HCT116 (cell line): ENCODE results near the gene P4HA2. TPM values are rescaled to one million over a fixed set of nuclear protein-coding genes. Genes with fewer than 3 reads are reported as not detected.

Experiments used
- ATAC-seq: fragments of 200-7000 bp; cut with Tn5 transposase; 2 replicates; pipeline ENCODE4 v1.9.1; 2020; ENCODE audit warnings: mild to moderate bottlenecking, moderate library complexity
- BruUV-seq: library from RNA; stranded (reverse); fragments of 400-500 nt; replicated peaks from 2 replicates; lab custom pipeline; 2021; lab: Mats Ljungman, UMichigan
- CTCF ChIA-PET: fragments of 300-600 bp; sonication (Branson Sonifier 250); formaldehyde crosslinking; loops from one replicate; lab custom pipeline; 2021; ENCODE audit warnings: antibody characterized with exemption; lab: Charles Lee
- POLR2A ChIA-PET: fragments of 300-600, 350-600 bp; sonication (Branson Sonifier 250); formaldehyde crosslinking; loops from one replicate; lab custom pipeline; 2021; ENCODE audit warnings: antibody characterized with exemption; lab: Charles Lee
- RAD21 ChIA-PET, 2 experiments: fragments of 300-600 bp; sonication (Branson Sonifier 250); formaldehyde crosslinking; loops; one replicate each; lab custom pipeline; 2023; ENCODE audit warnings: low total read pairs in 2 of 2; ENCODE audit not compliant: uncharacterized antibody in 2 of 2, unreplicated experiment in 2 of 2, low non-redundant PET in 1 of 2; lab: Charles Lee
- DNase-seq: peaks from one replicate; pipeline ENCODE4 v3.0.0-alpha.2; 2010; ENCODE audit warnings: low read depth, low spot score
- H2AFZ ChIP-seq: fragments of 200-600 bp; shearing (Covaris generic), sonication (generic); 2 replicates; pipeline ENCODE4 v1.6.1; 2017; ENCODE audit warnings: low read depth, mixed run types, mixed read lengths, antibody characterized with exemption, low read length; ENCODE audit not compliant: poor library complexity, severe bottlenecking
- H3K27ac ChIP-seq: 2 replicates; pipeline ENCODE4 v1.5.1; 2012; ENCODE audit warnings: low read depth, low read length
- H3K27me3 ChIP-seq: fragments of 200-600 bp; sonication (generic); 2 replicates; pipeline ENCODE4 v1.6.1; 2016; ENCODE audit warnings: mixed run types, low read length, mixed read lengths; ENCODE audit not compliant: insufficient read depth
- H3K36me3 ChIP-seq, 2 experiments: fragments of 200-500 bp in 1 of 2; fragments of 200-600 bp in 1 of 2; sonication (Bioruptor generic) in 1 of 2; sonication (generic) in 1 of 2; 2 replicates each; pipeline versions ENCODE4 v1.5.1 to v1.6.1; 2014 to 2016; ENCODE audit warnings: low read length in 2 of 2, inconsistent platforms in 1 of 2, mixed read lengths in 1 of 2, mixed run types in 1 of 2; ENCODE audit not compliant: insufficient read depth in 2 of 2, control insufficient read depth in 1 of 2
- H3K4me1 ChIP-seq, 2 experiments: fragments of 200-600 bp in 1 of 2; sonication (generic) in 1 of 2; 2 replicates each; pipeline versions ENCODE4 v1.5.1 to v1.6.1; 2012 to 2017; ENCODE audit warnings: low read length in 2 of 2, inconsistent platforms in 1 of 2, mild to moderate bottlenecking in 1 of 2, mixed read lengths in 1 of 2, mixed run types in 1 of 2, moderate library complexity in 1 of 2; ENCODE audit not compliant: insufficient read depth in 2 of 2, control insufficient read depth in 1 of 2
- H3K4me2 ChIP-seq: fragments of 200-600 bp; sonication (generic); 2 replicates; pipeline ENCODE4 v1.6.1; 2017; ENCODE audit warnings: mixed run types, low read length, mixed read lengths
- H3K4me3 ChIP-seq, 2 experiments: fragments of 200-600 bp in 1 of 2; sonication (generic) in 1 of 2; replicated peaks in 1 of 2; 2 replicates each; pipeline ENCODE4 v1.5.1; 2011 to 2016; ENCODE audit warnings: low read length in 2 of 2, control low read depth in 1 of 2, low read depth in 1 of 2, mild to moderate bottlenecking in 1 of 2, mixed read lengths in 1 of 2, mixed run types in 1 of 2
- H3K79me2 ChIP-seq: fragments of 200-600 bp; sonication (generic); 2 replicates; pipeline ENCODE4 v1.6.1; 2017; ENCODE audit warnings: mild to moderate bottlenecking, mixed run types, low read length, moderate library complexity, mixed read lengths; ENCODE audit not compliant: insufficient read depth
- H3K9ac ChIP-seq: fragments of 200-600 bp; sonication (generic); 2 replicates; pipeline ENCODE4 v1.6.1; 2016; ENCODE audit warnings: low read length, mixed read lengths
- H3K9me2 ChIP-seq: fragments of 200-600 bp; sonication (generic), shearing (Covaris generic); 2 replicates; pipeline ENCODE4 v1.6.1; 2017; ENCODE audit warnings: mixed run types, mild to moderate bottlenecking, moderate library complexity; ENCODE audit not compliant: insufficient read depth
- H3K9me3 ChIP-seq, 2 experiments: fragments of 200-500 bp in 1 of 2; fragments of 200-600 bp in 1 of 2; sonication (Bioruptor generic) in 1 of 2; sonication (generic) in 1 of 2; 2 replicates each; pipeline ENCODE4 v1.6.1; 2014 to 2017; ENCODE audit warnings: low read length in 2 of 2, mixed read lengths in 2 of 2, inconsistent platforms in 1 of 2, low read depth in 1 of 2, mild to moderate bottlenecking in 1 of 2, mixed run types in 1 of 2, moderate library complexity in 1 of 2; ENCODE audit not compliant: control insufficient read depth in 1 of 2, insufficient read depth in 1 of 2
- H4K20me1 ChIP-seq: fragments of 200-600 bp; sonication (generic), shearing (Covaris generic); 2 replicates; pipeline ENCODE4 v1.6.1; 2017; ENCODE audit warnings: mixed run types, mild to moderate bottlenecking, moderate library complexity; ENCODE audit not compliant: insufficient read depth
- CBX3 ChIP-seq: IDR thresholded peaks from 2 replicates; pipeline ENCODE4 v1.6.1; 2012; ENCODE audit warnings: low read depth
- CEBPB ChIP-seq: IDR thresholded peaks from 2 replicates; pipeline ENCODE4 v1.6.1; 2012; ENCODE audit warnings: low read depth
- EZH2 ChIP-seq: fragments of 200-600 bp; sonication (generic); IDR thresholded peaks from 2 replicates; pipeline ENCODE4 v1.6.1; 2017; ENCODE audit warnings: antibody characterized with exemption, mixed run types
- EZH2phosphoT487 ChIP-seq: fragments of 200-600 bp; IDR thresholded peaks from 2 replicates; pipeline ENCODE4 v1.6.1; 2018; ENCODE audit warnings: antibody characterized with exemption, borderline replicate concordance
- JUND ChIP-seq: IDR thresholded peaks from 2 replicates; pipeline ENCODE4 v1.6.1; 2012
- POLR2AphosphoS5 ChIP-seq: IDR thresholded peaks from 2 replicates; pipeline ENCODE4 v1.6.1; 2011; ENCODE audit warnings: mild to moderate bottlenecking, low read depth, low read length, moderate library complexity
- RAD21 ChIP-seq: IDR thresholded peaks from 2 replicates; pipeline ENCODE4 v1.6.1; 2012; ENCODE audit warnings: low read depth, mild to moderate bottlenecking
- SIN3A ChIP-seq: IDR thresholded peaks from 2 replicates; pipeline ENCODE4 v1.6.1; 2012; ENCODE audit warnings: low read depth
- SRF ChIP-seq: IDR thresholded peaks from 2 replicates; pipeline ENCODE4 v1.6.1; 2012; ENCODE audit warnings: low read depth
- ZFX ChIP-seq: fragments of 450-650 bp; IDR thresholded peaks from 2 replicates; pipeline ENCODE4 v1.6.1; 2017
- ZNF274 ChIP-seq: fragments of 200-500 bp; sonication (Bioruptor generic); IDR thresholded peaks from 2 replicates; pipeline ENCODE4 v1.6.1; 2014; ENCODE audit warnings: mild to moderate bottlenecking, low read depth, low read length, inconsistent platforms
- intact Hi-C: fragments of 100-400 bp; cut with micrococcal nuclease; formaldehyde crosslinking; loops from 2 replicates; pipeline ENCODE4 v1.10.0; 2022
- total RNA-seq: library from RNA; stranded (reverse); gene quantifications from one replicate; pipeline ENCODE4 v1.2.1, GENCODE V29; 2021; ENCODE audit not compliant: unreplicated experiment
- TF ChIP-seq, protein P1 (sequence below), 3 experiments: fragments of 200-600 bp in 1 of 3; sonication (generic) in 1 of 3; IDR thresholded peaks in 2 of 3; conservative IDR thresholded peaks in 1 of 3; 2 replicates each; pipeline ENCODE4 v1.5.1; 2012 to 2017; ENCODE audit warnings: low read depth in 2 of 3, low read length in 2 of 3, antibody characterized with exemption in 1 of 3, borderline replicate concordance in 1 of 3, control low read depth in 1 of 3, mild to moderate bottlenecking in 1 of 3, mixed read lengths in 1 of 3, mixed run types in 1 of 3, moderate library complexity in 1 of 3; ENCODE audit not compliant: insufficient read depth in 1 of 3
- TF ChIP-seq, protein P2 (sequence below): IDR thresholded peaks from 2 replicates; pipeline ENCODE4 v1.6.1; 2012; ENCODE audit warnings: low read depth
- TF ChIP-seq, protein P3 (sequence below): IDR thresholded peaks from 2 replicates; pipeline ENCODE4 v1.6.1; 2011; ENCODE audit warnings: mild to moderate bottlenecking, low read length, moderate library complexity; ENCODE audit not compliant: insufficient replicate concordance; ENCODE audit errors: extremely low read depth
- TF ChIP-seq, protein P4 (sequence below): IDR thresholded peaks from 2 replicates; pipeline ENCODE4 v1.6.1; 2012

The P4HA2 gene
- total RNA-seq, 1 experiment from 2014 or later, result 29.0 TPM

DNA sequence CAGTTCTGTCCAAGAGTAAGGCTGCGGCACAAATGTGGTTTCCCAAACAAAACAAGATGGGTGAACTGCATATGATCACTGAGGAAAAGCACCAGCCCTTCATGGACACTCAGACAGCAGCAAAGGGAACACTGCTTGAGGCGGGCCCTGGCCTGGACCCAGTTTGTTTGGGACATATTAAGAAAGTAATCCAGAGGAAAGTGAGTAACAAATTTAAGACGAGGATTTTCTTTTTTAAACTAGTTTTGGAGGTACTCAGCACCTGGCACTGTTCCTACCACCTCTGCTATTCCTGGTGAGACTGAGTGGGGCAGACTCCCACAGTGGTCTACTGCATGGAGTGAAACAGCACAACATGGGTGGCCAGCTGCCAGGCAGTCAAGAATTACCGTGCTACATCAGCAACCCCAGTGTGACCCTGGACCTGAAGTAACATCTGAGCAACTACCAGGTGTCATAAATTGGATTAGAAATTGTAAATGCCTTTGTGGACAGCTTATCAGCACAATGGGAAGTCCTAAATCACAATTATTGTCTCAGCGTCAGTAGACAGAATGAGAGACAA lies 28.5 kb downstream of the P4HA2 start:
- Histone ChIP-seq H3K27me3 (no peaks in the 10 kb centered on the region), H4K20me1 (no peaks in the 10 kb centered on the region), H3K27ac (no peak overlapping the region), H3K4me1 (no peaks in the 10 kb centered on the region), H3K9me3 (no peaks in the 10 kb centered on the region), H3K9ac (no peak overlapping the region), H3K4me3 (no peak overlapping the region), H2AFZ (no peak overlapping the region)
- no peak for ATAC-seq
- BruUV-seq, result no TSS peak
- POLR2A ChIA-PET, result no interaction called here
- intact Hi-C loops, result no loop called here
- TF ChIP-seq ZNF274 (no peak), JUND (no peak), ZFX (no peak), SIN3A (no peak), EZH2 (no peak), POLR2AphosphoS5 (no peak), SRF (no peak), RAD21 (no peak), CEBPB (no peak), CBX3 (no peak), EZH2phosphoT487 (no peak)
- TF ChIP-seq, protein P1, sequence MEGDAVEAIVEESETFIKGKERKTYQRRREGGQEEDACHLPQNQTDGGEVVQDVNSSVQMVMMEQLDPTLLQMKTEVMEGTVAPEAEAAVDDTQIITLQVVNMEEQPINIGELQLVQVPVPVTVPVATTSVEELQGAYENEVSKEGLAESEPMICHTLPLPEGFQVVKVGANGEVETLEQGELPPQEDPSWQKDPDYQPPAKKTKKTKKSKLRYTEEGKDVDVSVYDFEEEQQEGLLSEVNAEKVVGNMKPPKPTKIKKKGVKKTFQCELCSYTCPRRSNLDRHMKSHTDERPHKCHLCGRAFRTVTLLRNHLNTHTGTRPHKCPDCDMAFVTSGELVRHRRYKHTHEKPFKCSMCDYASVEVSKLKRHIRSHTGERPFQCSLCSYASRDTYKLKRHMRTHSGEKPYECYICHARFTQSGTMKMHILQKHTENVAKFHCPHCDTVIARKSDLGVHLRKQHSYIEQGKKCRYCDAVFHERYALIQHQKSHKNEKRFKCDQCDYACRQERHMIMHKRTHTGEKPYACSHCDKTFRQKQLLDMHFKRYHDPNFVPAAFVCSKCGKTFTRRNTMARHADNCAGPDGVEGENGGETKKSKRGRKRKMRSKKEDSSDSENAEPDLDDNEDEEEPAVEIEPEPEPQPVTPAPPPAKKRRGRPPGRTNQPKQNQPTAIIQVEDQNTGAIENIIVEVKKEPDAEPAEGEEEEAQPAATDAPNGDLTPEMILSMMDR (IDR thresholded peaks at IDR 0.05 in 2 of 3, conservative IDR thresholded peaks at IDR 0.05 in 1 of 3; ENCODE audit: borderline replicate concordance in 1 of 3, insufficient read depth in 1 of 3, low read depth in 2 of 3, low read length in 2 of 3), result no peak
- TF ChIP-seq, protein P2, sequence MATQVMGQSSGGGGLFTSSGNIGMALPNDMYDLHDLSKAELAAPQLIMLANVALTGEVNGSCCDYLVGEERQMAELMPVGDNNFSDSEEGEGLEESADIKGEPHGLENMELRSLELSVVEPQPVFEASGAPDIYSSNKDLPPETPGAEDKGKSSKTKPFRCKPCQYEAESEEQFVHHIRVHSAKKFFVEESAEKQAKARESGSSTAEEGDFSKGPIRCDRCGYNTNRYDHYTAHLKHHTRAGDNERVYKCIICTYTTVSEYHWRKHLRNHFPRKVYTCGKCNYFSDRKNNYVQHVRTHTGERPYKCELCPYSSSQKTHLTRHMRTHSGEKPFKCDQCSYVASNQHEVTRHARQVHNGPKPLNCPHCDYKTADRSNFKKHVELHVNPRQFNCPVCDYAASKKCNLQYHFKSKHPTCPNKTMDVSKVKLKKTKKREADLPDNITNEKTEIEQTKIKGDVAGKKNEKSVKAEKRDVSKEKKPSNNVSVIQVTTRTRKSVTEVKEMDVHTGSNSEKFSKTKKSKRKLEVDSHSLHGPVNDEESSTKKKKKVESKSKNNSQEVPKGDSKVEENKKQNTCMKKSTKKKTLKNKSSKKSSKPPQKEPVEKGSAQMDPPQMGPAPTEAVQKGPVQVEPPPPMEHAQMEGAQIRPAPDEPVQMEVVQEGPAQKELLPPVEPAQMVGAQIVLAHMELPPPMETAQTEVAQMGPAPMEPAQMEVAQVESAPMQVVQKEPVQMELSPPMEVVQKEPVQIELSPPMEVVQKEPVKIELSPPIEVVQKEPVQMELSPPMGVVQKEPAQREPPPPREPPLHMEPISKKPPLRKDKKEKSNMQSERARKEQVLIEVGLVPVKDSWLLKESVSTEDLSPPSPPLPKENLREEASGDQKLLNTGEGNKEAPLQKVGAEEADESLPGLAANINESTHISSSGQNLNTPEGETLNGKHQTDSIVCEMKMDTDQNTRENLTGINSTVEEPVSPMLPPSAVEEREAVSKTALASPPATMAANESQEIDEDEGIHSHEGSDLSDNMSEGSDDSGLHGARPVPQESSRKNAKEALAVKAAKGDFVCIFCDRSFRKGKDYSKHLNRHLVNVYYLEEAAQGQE, result no peak
- TF ChIP-seq, protein P3, sequence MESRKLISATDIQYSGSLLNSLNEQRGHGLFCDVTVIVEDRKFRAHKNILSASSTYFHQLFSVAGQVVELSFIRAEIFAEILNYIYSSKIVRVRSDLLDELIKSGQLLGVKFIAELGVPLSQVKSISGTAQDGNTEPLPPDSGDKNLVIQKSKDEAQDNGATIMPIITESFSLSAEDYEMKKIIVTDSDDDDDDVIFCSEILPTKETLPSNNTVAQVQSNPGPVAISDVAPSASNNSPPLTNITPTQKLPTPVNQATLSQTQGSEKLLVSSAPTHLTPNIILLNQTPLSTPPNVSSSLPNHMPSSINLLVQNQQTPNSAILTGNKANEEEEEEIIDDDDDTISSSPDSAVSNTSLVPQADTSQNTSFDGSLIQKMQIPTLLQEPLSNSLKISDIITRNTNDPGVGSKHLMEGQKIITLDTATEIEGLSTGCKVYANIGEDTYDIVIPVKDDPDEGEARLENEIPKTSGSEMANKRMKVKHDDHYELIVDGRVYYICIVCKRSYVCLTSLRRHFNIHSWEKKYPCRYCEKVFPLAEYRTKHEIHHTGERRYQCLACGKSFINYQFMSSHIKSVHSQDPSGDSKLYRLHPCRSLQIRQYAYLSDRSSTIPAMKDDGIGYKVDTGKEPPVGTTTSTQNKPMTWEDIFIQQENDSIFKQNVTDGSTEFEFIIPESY, result no peak
- TF ChIP-seq, protein P4, sequence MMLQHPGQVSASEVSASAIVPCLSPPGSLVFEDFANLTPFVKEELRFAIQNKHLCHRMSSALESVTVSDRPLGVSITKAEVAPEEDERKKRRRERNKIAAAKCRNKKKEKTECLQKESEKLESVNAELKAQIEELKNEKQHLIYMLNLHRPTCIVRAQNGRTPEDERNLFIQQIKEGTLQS, result no peak
- TF ChIP-seq, all 23 proteins: peak for 0
- H3K9me2 ChIP-seq, result no peaks in the 10 kb centered on the region
- H3K79me2 ChIP-seq, result no peaks in the 10 kb centered on the region
- no peak overlapping the region for H3K4me2 ChIP-seq
- RAD21 ChIA-PET, result no interaction called here
- CTCF ChIA-PET, result no interaction called here
- peaks cover 17% of the 10 kb centered on the region in 2 experiments; a peak in 3 of 4 replicates for H3K36me3 ChIP-seq
- no peak for DNase-seq
